Fibroblast of the aortic adventitia (primary cell): Measurements from ENCODE around the gene KCTD16. TPM values are rescaled to one million over a fixed set of nuclear protein-coding genes. Genes with fewer than 3 reads are reported as not detected.

Experiments used
- DNase-seq: peaks from one replicate; pipeline ENCODE4 v3.0.0-alpha.2; 2010; ENCODE audit warnings: low read depth
- H3K4me3 ChIP-seq: 2 replicates; pipeline ENCODE4 v1.5.1; 2011; ENCODE audit warnings: low read depth, mild to moderate bottlenecking, control low read depth, low read length, moderate library complexity
- CTCF ChIP-seq: IDR thresholded peaks from 2 replicates; pipeline ENCODE4 v1.5.1; 2011; ENCODE audit warnings: mild to moderate bottlenecking, low read length, control low read depth, inconsistent platforms; ENCODE audit not compliant: insufficient read depth
- small RNA-seq: library from RNA; depleted of rRNA; stranded (forward); fragments of <200 nt; gene quantifications from one replicate; pipeline ENCODE3, GENCODE V24; 2012
- total RNA-seq: library from RNA; depleted of rRNA; stranded (reverse); fragments of >200 nt; gene quantifications from 2 replicates; pipeline ENCODE4 v1.2.3, GENCODE V29; 2012; ENCODE audit warnings: low replicate concordance

KCTD16 gene
- total RNA-seq, 1 donor = 12.6 TPM

- TF ChIP-seq CTCF = no peak
- DNase-seq = no peak
- H3K4me3 ChIP-seq = no peak overlapping the region
Measured at GRCh38 chr5:144525000-144525399, 354.3 kb downstream of the KCTD16 start.

GRCh38 chr5:144531188-144531587, 360.5 kb downstream of the KCTD16 start:
- DNase-seq = no peak
- TF ChIP-seq CTCF = no peak
- H3K4me3 ChIP-seq = no peak overlapping the region

Small RNA genes within 50 kb of the gene (small RNA-seq; reads per million reads assigned to genes)
- not detected for gene CKS1BP5
- not detected for gene RN7SL87P

Other genes with a start within 250 kb of the KCTD16 start
- 83.9 and 125 TPM in 2 replicates for gene YIPF5, start 214 bp upstream of the KCTD16 start, total RNA-seq